SK-N-SH (cell line): Measurements from ENCODE around the gene C4orf50. TPM values are rescaled to one million over a fixed set of nuclear protein-coding genes. Genes with fewer than 3 reads are reported as not detected.
"Not testable (repeated sequence)": the region's sequence is repeated elsewhere in the genome, so short reads cannot be mapped to it uniquely, and the experiment has no call there.

ENCODE experiments used
- CTCF ChIA-PET: fragments of 300-600, 350-600 bp; formaldehyde crosslinking; extraction: SDS; loops from one replicate; lab custom pipeline; 2021; lab: Yijun Ruan, JAX
- POLR2A ChIA-PET: fragments of 350-600 bp; sonication (Branson Sonifier 250); formaldehyde crosslinking; extraction: SDS; loops from one replicate; lab custom pipeline; 2020; ENCODE audit warnings: antibody characterized with exemption, inconsistent platforms; lab: Yijun Ruan, JAX
- DNase-seq: peaks from one replicate; pipeline ENCODE4 v3.0.0; 2012
- H2AFZ ChIP-seq: fragments of 200-600 bp; sonication (generic); 2 replicates; pipeline ENCODE4 v1.8.1; 2016; ENCODE audit warnings: antibody characterized with exemption, mild to moderate bottlenecking, low read depth
- H3F3A ChIP-seq: fragments of 200-600 bp; sonication (generic); replicated peaks from 2 replicates; pipeline ENCODE3; 2016; ENCODE audit warnings: antibody characterized with exemption, mild to moderate bottlenecking; ENCODE audit not compliant: insufficient read depth
- H3K27ac ChIP-seq, 2 experiments: fragments of 200-500 bp in 1 of 2; fragments of 200-600 bp in 1 of 2; sonication (Bioruptor generic) in 1 of 2; sonication (generic), shearing (Covaris generic) in 1 of 2; 2 replicates each; pipeline versions ENCODE4 v1.5.1 to v1.6.1; 2014 to 2016; ENCODE audit warnings: low read depth in 2 of 2, inconsistent platforms in 1 of 2, low read length in 1 of 2, mild to moderate bottlenecking in 1 of 2, mixed read lengths in 1 of 2
- H3K27me3 ChIP-seq: fragments of 200-600 bp; sonication (generic), shearing (Covaris generic); 2 replicates; pipeline ENCODE4 v1.6.1; 2016; ENCODE audit warnings: mixed run types; ENCODE audit not compliant: insufficient read depth
- H3K36me3 ChIP-seq, 2 experiments: fragments of 200-500 bp in 1 of 2; fragments of 200-600 bp in 1 of 2; sonication (Bioruptor generic) in 1 of 2; sonication (generic) in 1 of 2; replicated peaks in 1 of 2; 2 replicates each; pipeline versions ENCODE3 to v1.5.1; 2014 to 2016; ENCODE audit warnings: low read length in 1 of 2, mild to moderate bottlenecking in 1 of 2; ENCODE audit not compliant: insufficient read depth in 2 of 2, control insufficient read depth in 1 of 2
- H3K4me1 ChIP-seq, 2 experiments: fragments of 200-500 bp in 1 of 2; fragments of 200-600 bp in 1 of 2; sonication (Bioruptor generic) in 1 of 2; sonication (generic), shearing (Covaris generic) in 1 of 2; 2 replicates each; pipeline versions ENCODE4 v1.5.1 to v1.6.1; 2014 to 2016; ENCODE audit warnings: low read depth in 1 of 2, low read length in 1 of 2, mixed run types in 1 of 2; ENCODE audit not compliant: insufficient read depth in 2 of 2, control insufficient read depth in 1 of 2
- H3K4me2 ChIP-seq: fragments of 200-600 bp; sonication (generic), shearing (Covaris generic); 2 replicates; pipeline ENCODE4 v1.6.1; 2017; ENCODE audit warnings: mixed run types
- H3K4me3 ChIP-seq, 2 experiments: fragments of 200-500 bp in 1 of 2; fragments of 200-600 bp in 1 of 2; sonication (Bioruptor generic) in 1 of 2; sonication (generic), shearing (Covaris generic) in 1 of 2; 2 replicates each; pipeline versions ENCODE4 v1.5.1 to v1.8.1; 2014 to 2016; ENCODE audit warnings: low read depth in 2 of 2, inconsistent platforms in 1 of 2, low read length in 1 of 2, mild to moderate bottlenecking in 1 of 2, mixed read lengths in 1 of 2, moderate library complexity in 1 of 2
- H3K79me2 ChIP-seq: fragments of 200-600 bp; sonication (generic); 2 replicates; pipeline ENCODE4 v1.8.1; 2017; ENCODE audit warnings: mild to moderate bottlenecking; ENCODE audit not compliant: insufficient read depth
- H3K9ac ChIP-seq: fragments of 200-600 bp; sonication (generic); 2 replicates; pipeline ENCODE4 v1.6.1; 2017; ENCODE audit warnings: mixed run types
- H3K9me2 ChIP-seq: fragments of 200-600 bp; sonication (generic); 2 replicates; pipeline ENCODE4 v1.6.1; 2017; ENCODE audit warnings: mixed run types
- H3K9me3 ChIP-seq: fragments of 200-600 bp; sonication (generic); 2 replicates; pipeline ENCODE4 v1.6.1; 2017; ENCODE audit warnings: mixed run types, mild to moderate bottlenecking, moderate library complexity
- H4K20me1 ChIP-seq: fragments of 200-600 bp; sonication (generic); 2 replicates; pipeline ENCODE4 v1.6.1; 2017; ENCODE audit warnings: mild to moderate bottlenecking, mixed run types; ENCODE audit not compliant: insufficient read depth
- CTCF ChIP-seq: fragments of 200-600 bp; sonication (generic); IDR thresholded peaks from 2 replicates; pipeline ENCODE4 v1.6.1; 2017; ENCODE audit warnings: antibody characterized with exemption, mild to moderate bottlenecking, moderate library complexity
- ELF1 ChIP-seq: IDR thresholded peaks from 2 replicates; pipeline ENCODE4 v1.4.0; 2012
- EZH2phosphoT487 ChIP-seq: fragments of 200-600 bp; sonication (generic); IDR thresholded peaks from 2 replicates; pipeline ENCODE4 v1.6.1; 2017; ENCODE audit warnings: low read depth, mixed run types, mild to moderate bottlenecking, antibody characterized with exemption, moderate library complexity, borderline replicate concordance
- GABPA ChIP-seq: IDR thresholded peaks from 2 replicates; pipeline ENCODE4 v1.4.0; 2012; ENCODE audit warnings: low read depth, mild to moderate bottlenecking
- JUND ChIP-seq: IDR thresholded peaks from 2 replicates; pipeline ENCODE4 v1.4.0; 2012
- MEF2A ChIP-seq: IDR thresholded peaks from 2 replicates; pipeline ENCODE4 v1.4.0; 2012; ENCODE audit warnings: low read depth, borderline replicate concordance
- MXI1 ChIP-seq: IDR thresholded peaks from 2 replicates; pipeline ENCODE4 v1.6.1; 2012; ENCODE audit warnings: mild to moderate bottlenecking, low read depth, low read length, improper control_type of control experiment
- NFIC ChIP-seq: IDR thresholded peaks from 2 replicates; pipeline ENCODE4 v1.4.0; 2012; ENCODE audit warnings: borderline replicate concordance
- NRF1 ChIP-seq: IDR thresholded peaks from 2 replicates; pipeline ENCODE4 v1.6.1; 2012; ENCODE audit warnings: low read depth, mild to moderate bottlenecking, low read length
- RAD21 ChIP-seq: IDR thresholded peaks from 2 replicates; pipeline ENCODE4 v1.6.1; 2012; ENCODE audit warnings: mild to moderate bottlenecking, low read length
- RCOR1 ChIP-seq: fragments of 150-350 bp; IDR thresholded peaks from 2 replicates; pipeline ENCODE4 v1.6.1; 2017; ENCODE audit warnings: antibody characterized with exemption, low read length
- TEAD4 ChIP-seq: IDR thresholded peaks from 2 replicates; pipeline ENCODE4 v1.4.0; 2012; ENCODE audit warnings: mild to moderate bottlenecking, borderline replicate concordance; ENCODE audit not compliant: insufficient read depth
- USF1 ChIP-seq: IDR thresholded peaks from 2 replicates; pipeline ENCODE4 v1.4.0; 2012; ENCODE audit warnings: low read depth, borderline replicate concordance
- WGBS: methylation state at CpG from one replicate; pipeline ENCODE4 v1.1.6; 2017; ENCODE audit warnings: low lambda C conversion rate; 5-methylcytosine and 5-hydroxymethylcytosine counted together
- polyA plus RNA-seq, 3 experiments: library from polyadenylated mRNA; depleted of rRNA; stranded (reverse); fragments of >200 nt; gene quantifications; 2 replicates each; pipeline ENCODE4 v1.2.3, GENCODE V29; 2012

Gene C4orf50
- polyA plus RNA-seq, 1 of the 3 experiments (the other 2 are of a cell fraction): under 0.01 TPM

DNA sequence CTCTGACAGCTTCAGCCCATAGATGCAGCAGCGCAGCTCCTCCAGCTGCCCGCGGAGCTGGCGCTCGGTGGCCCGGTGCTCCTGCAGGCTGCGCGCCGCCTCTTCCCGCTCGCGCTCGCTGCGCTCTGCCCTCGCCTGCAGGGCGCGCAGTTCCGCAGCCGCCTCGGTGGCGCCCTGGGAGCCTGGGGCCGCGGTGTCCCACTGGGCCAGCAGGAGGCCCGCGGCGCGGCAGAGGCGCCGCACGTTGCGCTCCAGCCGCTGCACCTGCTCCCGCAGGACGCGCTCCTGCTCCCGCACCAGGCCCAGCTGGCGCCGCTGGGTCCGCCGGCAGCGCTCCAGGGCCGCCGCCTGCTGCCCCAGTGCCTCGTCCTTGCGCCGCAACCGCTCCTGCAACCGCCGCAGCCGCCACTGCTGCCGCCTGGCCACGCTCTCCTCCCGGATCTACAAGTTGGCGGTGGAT lies 10.1 kb downstream of the C4orf50 start:
- 76% methylated on average over 46 of the region's 54 CpGs for WGBS

DNA sequence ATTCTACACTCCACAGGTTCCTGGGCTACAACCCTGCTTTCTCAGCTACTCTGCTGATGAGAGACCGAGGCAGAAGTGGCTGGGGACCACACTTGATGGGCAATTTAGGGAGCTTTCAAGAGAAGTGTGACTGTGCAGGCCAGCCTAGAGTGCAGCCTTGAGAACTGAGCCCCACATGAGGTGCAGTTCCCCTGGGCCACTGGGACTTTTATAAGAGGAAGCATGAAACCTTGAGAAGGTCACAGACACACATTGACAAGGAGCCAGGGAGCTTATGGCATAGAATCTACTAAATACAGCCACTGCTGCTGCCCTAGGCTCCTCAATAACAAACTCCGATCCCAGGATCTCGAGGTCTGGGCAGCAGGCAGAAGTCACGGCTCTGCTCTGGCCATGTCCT lies 13.1 kb downstream of the C4orf50 start:
- 20% methylated on average over 4 of the region's 4 CpGs for WGBS
- Histone ChIP-seq H3K4me3 (no peak overlapping the region), H4K20me1 (no peaks in the 10 kb centered on the region), H3K9me3 (no peaks in the 10 kb centered on the region), H2AFZ (no peak overlapping the region), H3K4me1 (peaks cover 0 to 19% of the 10 kb centered on the region in 2 experiments; a peak in 1 of 4 replicates), H3F3A (no peaks in the 10 kb centered on the region), H3K9me2 (no peaks in the 10 kb centered on the region)
- TF ChIP-seq EZH2phosphoT487: no peak
- TF ChIP-seq ELF1: no peak
- TF ChIP-seq RCOR1: no peak
- TF ChIP-seq MXI1: no peak
- TF ChIP-seq TEAD4: no peak
- no peak for TF ChIP-seq NFIC
- TF ChIP-seq RAD21: no peak
- TF ChIP-seq NRF1: no peak
- TF ChIP-seq JUND: no peak
- no peak for TF ChIP-seq USF1
- TF ChIP-seq MEF2A: no peak
- TF ChIP-seq, all 33 proteins: peak for 0
- H3K9ac ChIP-seq: no peak overlapping the region
- no peak for DNase-seq
- no peaks in the 10 kb centered on the region for H3K27me3 ChIP-seq
- ChIA-PET POLR2A (no interaction called here), CTCF (interaction anchor here (1.8 to 2.0 kb wide), 2 partner anchors 15 to 322 kb away, joined by 5 to 11 read pairs; no protein-coding TSS in a partner anchor)
- no peak overlapping the region for H3K27ac ChIP-seq
- no peaks in the 10 kb centered on the region for H3K36me3 ChIP-seq
- no peaks in the 10 kb centered on the region for H3K79me2 ChIP-seq
- H3K4me2 ChIP-seq: no peak overlapping the region

More for the DNA sequence above, 10.1 kb downstream of the C4orf50 start:
- Histone ChIP-seq H2AFZ (no peak overlapping the region), H3K79me2 (no peaks in the 10 kb centered on the region), H3K36me3 (no peaks in the 10 kb centered on the region), H4K20me1 (no peaks in the 10 kb centered on the region), H3K27ac (no peak overlapping the region), H3F3A (no peaks in the 10 kb centered on the region), H3K4me2 (no peak overlapping the region), H3K9me2 (no peaks in the 10 kb centered on the region), H3K9ac (no peak overlapping the region), H3K9me3 (no peaks in the 10 kb centered on the region), H3K27me3 (no peaks in the 10 kb centered on the region), H3K4me3 (no peak overlapping the region), H3K4me1 (peaks cover 0 to 11% of the 10 kb centered on the region in 2 experiments; a peak in 1 of 4 replicates)
- ChIA-PET POLR2A (no interaction called here), CTCF (interaction anchor here (0.8 to 10.5 kb wide), 4 partner anchors 9 to 319 kb away, joined by 3 to 107 read pairs (median 24); no protein-coding TSS in a partner anchor)
- TF ChIP-seq CTCF: no peak
- TF ChIP-seq GABPA: no peak
- DNase-seq: no peak

GRCh38 chr4:6003485-6003884 lies 14.7 kb downstream of the C4orf50 start:
- H4K20me1 ChIP-seq, H3K4me3 ChIP-seq, H3K36me3 ChIP-seq, H3K9me2 ChIP-seq, POLR2A ChIA-PET, H2AFZ ChIP-seq, H3K79me2 ChIP-seq, H3K9ac ChIP-seq, H3F3A ChIP-seq, H3K27ac ChIP-seq, H3K4me2 ChIP-seq, DNase-seq, H3K9me3 ChIP-seq, H3K27me3 ChIP-seq: not testable (repeated sequence)
- peaks cover 0 to 22% of the 10 kb centered on the region in 2 experiments; a peak in 1 of 4 replicates for H3K4me1 ChIP-seq
- 50% methylated on average over 1 of the region's 1 CpG for WGBS
- CTCF ChIA-PET: interaction anchor here (2.0 kb wide), 1 partner anchor 324 kb away, joined by 11 read pairs; no protein-coding TSS in a partner anchor
